HG02571 (cell line): Measurements from ENCODE around the gene JMY.

ENCODE experiments used
- ATAC-seq: cut with Tn5 transposase; IDR thresholded peaks from one replicate; pipeline ENCODE4 v1.9.1; 2021; ENCODE audit warnings: mild to moderate bottlenecking, moderate library complexity; ENCODE audit not compliant: unreplicated experiment

JMY gene

GRCh38 chr5:79285833-79286232 is 49.9 kb downstream of the JMY start:
- ATAC-seq: no peak

- no peak for ATAC-seq
Observed at GRCh38 chr5:79287380-79287779, 51.4 kb downstream of the JMY start.

GRCh38 chr5:79287907-79288306 is 52.0 kb downstream of the JMY start:
- ATAC-seq: no peak

- no peak for ATAC-seq
Observed at GRCh38 chr5:79295029-79295428, 59.1 kb downstream of the JMY start.

GRCh38 chr5:79297661-79298060 is 61.7 kb downstream of the JMY start:
- ATAC-seq: no peak

GRCh38 chr5:79301046-79301712 is 65.2 kb downstream of the JMY start:
- no peak for ATAC-seq

GRCh38 chr5:79302454-79302853 is 66.5 kb downstream of the JMY start:
- no peak for ATAC-seq

- ATAC-seq: no peak
Observed at GRCh38 chr5:79305706-79306105, 69.8 kb downstream of the JMY start.

- ATAC-seq: no peak
Observed at GRCh38 chr5:79318935-79319614, 83.1 kb downstream of the JMY start.

GRCh38 chr5:79329453-79329852 is 93.5 kb downstream of the JMY start:
- no peak for ATAC-seq

- no peak for ATAC-seq
Observed at GRCh38 chr5:79330071-79330470, 94.1 kb downstream of the JMY start.

GRCh38 chr5:79333852-79334557 is 98.1 kb downstream of the JMY start:
- ATAC-seq: no peak

- no peak for ATAC-seq
Observed at GRCh38 chr5:79346420-79346824, 110.5 kb downstream of the JMY start.

GRCh38 chr5:79349047-79349446 is 113.1 kb downstream of the JMY start:
- no peak for ATAC-seq

GRCh38 chr5:79349881-79350280 is 114.0 kb downstream of the JMY start:
- ATAC-seq: no peak

GRCh38 chr5:79357398-79357797 is 121.5 kb downstream of the JMY start:
- ATAC-seq: no peak
